Stromal cell of bone marrow (primary cell): ENCODE results near the gene RAB43.

Experiments
- DNase-seq: peaks from one replicate; pipeline ENCODE4 v3.0.0-alpha.2; 2012; ENCODE audit warnings: low read depth

RAB43 gene

GRCh38 chr3:129061023-129061887 is 60.3 kb downstream of the RAB43 start:
- no peak for DNase-seq

DNA sequence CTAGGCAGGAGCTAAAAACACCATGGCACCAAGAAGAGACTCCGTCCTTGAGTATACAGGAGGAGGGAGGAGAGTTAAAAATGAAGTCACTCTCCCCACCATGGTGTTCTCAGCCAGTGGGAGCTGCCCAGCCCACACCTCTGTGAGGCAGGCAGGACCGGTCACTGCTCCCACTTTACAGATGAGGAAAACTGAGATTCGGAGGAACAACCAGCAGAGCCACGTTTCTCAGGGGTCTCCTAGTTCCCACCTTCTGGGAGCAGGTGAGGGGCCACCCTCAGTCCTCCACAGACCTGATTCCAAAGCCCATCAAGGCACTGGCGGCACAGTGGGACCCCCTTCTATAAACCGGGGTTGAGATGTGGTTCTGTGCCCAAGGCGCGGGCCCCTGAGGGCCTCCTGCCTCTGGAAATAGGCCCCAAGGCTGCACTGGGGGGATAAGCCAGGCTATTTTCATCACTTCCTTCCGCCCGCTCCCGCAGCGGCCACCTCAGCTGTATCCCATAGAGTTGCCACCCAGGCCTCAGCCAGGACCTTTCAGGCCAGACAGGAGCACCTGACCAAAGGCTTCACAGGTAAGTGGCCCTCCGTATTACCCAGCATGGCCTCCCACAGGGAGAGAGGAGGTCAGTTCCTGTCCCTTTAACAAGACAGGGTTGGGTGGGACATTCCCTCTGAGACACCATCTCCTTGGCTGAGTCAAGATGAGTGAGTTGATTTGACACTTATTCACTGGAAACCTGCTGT is 61.2 kb downstream of the RAB43 start, which contains the start of gene GP9:
Gene GP9, plus strand, starts transcription at position 504 of the 747 bp plus-strand sequence. CDS start 961 bp downstream, outside the sequence.
- DNase-seq = no peak

- no peak for DNase-seq
These were observed 62.2 kb downstream of the RAB43 start for GRCh38 chr3:129059311-129059958.

- no peak for DNase-seq
These were observed 63.0 kb downstream of the RAB43 start for GRCh38 chr3:129058441-129059200.

GRCh38 chr3:129057249-129057648 is 64.4 kb downstream of the RAB43 start:
- no peak for DNase-seq

DNA sequence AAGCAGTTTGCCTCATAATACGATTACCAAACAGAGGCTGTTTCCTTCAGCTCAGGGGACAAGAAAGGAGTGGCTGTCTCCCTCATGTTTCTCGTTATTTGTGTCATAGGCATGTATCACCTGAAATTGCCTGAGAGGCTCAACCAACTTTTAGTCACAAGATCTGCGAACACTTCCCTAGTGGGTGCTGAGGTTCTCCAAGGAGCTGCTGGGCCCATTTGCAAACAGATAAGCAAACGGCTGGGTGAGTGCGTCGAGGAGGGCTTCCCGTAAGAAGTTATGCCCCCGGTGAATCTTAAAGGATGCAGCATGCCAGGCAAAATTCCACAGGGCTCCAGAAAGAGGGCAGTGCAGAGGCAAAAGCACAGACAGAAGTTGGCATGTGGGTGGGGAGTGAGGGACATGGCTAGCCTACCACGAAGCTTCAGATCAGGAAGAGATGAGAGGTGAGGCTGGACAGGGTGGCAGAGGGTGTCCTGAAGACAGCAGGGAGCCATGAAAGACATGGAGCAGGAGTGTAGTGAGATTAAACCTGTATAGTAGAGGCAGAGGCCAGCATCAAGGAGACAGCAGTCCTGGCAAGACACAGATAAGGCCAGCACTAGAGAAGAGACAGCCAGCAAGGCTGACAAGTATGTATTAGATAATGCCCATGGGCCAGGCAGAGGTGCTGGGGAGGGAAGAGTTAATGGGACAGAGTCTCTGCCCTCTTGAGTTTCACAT is 65.0 kb downstream of the RAB43 start:
- DNase-seq = no peak

GRCh38 chr3:129054605-129055104 is 66.9 kb downstream of the RAB43 start:
- no peak for DNase-seq

- no peak for DNase-seq
These were observed 68.9 kb downstream of the RAB43 start for GRCh38 chr3:129052675-129053074.

- DNase-seq = peak; percentile 13
These were observed 69.7 kb downstream of the RAB43 start for GRCh38 chr3:129051871-129052340.

DNA sequence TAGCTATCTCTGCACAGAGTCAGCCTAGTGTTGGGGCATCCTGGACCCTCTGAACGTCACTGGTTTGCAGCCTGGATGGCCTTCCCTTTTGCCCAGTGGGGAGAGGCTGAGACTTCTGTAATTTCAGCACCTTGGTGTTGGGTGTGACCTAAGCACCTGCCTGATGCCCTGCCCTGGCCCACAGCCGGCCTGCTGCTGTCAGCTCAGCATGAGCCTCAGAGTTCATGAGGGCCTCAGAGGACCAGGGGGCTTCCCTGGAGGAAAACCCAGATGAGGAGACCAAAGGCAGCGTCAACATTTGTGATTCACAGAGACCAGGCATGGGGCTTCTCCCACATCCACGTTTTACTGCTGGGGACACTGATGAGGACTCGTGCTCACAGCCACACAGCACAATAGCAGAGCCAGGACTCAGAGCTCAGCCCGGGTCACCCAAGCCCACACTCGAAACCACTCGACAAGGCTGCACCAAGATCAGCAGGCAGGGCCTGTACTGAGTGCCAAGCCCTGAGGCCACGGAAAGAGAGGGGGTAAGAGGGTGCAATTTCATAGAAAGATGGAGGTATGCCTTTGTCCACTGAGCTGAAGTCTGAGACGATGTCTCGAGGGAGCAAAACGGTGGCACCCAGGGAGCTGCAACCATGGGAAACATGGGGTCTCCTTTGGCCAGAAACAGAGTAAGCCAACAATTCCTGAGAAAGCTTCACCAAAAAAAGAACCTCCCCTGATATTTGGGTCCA is 70.9 kb downstream of the RAB43 start:
- DNase-seq = no peak

- DNase-seq = no peak
These were observed 74.1 kb downstream of the RAB43 start for GRCh38 chr3:129047553-129047839.

GRCh38 chr3:129046732-129047552 is 74.7 kb downstream of the RAB43 start:
- DNase-seq = no peak

DNA sequence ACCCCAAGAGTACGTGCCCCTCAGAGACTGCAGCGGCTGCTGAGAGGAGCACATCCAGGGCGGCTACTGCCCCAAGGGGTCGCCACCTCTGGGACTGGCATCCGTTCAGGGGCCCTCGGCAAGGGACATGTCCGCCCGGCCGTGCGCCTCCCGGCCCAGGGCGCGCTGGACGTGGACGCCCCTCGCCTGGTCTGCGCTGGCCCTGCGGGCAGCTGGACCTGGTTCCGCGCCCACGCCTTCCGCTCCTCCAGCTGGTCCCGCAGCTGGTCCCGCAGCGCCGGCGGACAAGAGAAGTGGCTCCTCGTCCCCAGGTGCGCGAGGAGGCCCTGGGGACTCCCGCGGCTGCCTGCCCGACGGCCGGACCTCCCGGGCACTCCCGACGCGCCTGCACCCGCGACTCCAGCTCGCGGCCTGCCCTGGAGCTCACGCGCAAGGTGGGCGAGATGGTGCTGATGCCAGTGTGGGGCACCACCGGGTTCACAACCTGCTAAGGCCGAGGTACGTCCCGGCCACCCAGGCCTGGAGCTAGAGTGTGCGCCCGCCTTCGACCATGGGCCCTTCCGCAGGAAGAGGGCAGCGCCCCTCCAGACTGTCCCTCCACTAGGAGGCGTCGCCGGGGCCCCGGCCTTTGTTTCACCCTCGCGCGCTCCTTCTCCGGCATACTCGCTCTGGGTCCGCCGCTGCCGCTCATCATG is 75.4 kb downstream of the RAB43 start:
- no peak for DNase-seq

DNA sequence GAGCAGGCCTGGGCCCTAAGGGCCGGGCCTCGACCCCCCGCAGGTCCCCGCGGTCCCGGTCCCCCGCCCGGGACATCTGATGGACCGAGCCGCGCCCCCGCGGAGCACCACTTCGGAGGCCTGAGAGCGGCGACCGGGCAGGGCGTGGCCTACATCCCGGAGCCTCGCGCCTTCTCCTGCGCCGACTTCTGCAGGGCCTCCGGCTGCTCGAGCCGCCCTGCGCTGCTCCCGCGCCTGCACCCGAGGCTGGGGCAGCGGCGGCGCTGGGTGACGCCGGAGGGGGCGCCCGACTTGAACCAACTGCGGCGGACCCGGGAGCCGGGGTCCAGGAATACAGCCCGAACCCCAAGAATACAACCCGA is 75.9 kb downstream of the RAB43 start:
- no peak for DNase-seq

DNA sequence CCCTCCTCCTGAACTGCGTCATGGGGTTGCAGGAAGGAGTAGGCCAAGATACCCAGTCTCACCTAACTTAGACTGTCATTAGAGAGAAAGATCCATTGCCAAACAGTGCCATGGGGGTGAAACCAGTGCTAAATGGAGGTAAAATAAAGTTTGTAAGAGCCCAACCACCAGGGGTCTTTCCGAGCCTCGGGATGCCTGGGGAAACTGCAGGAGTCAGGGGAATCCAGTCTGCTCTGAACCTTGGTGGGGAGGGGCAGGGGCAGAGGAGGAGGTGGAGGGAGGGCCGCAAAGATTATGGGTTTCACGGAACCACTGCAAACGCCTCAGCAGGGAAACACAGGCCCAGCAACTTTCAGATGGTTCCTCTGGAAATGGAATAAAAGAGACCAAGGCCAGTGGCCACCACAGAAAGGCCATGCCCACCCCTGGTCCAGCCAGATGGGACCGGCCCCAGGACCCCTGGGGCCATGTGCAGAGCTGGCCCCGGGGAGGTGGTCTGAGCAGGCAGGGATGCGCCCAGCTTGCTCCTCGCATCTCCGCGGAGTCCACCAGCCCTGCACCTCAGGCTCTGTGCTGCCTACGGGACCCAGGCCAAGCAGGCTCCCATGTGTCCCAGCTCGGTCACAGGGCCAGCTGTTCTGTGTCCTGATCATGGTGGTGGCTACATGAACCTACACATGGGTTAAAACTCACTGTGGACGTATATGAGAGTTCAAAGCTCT is 80.9 kb downstream of the RAB43 start:
- no peak for DNase-seq

DNA sequence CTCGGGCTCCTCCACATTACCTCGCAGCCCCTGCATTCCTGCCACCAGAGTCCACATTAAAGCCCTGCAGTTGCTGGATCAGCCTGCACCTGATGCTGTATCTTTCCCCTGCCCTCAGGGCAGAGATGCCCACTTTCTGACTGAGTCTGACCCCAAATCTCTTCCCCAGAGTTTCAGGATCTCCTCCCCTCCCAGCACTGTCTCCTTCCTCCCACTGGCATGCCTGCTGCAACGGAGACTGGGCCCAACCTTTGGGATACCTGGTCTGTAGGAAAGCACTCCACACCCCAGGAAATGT is 81.6 kb downstream of the RAB43 start:
- DNase-seq = no peak

- DNase-seq = no peak
These were observed 82.1 kb downstream of the RAB43 start for GRCh38 chr3:129039271-129040038.
